ENCODE results near the gene CARMIL3. TPM values are rescaled to one million over a fixed set of nuclear protein-coding genes. Genes with fewer than 3 reads are reported as not detected.

Gene CARMIL3
- total and polyA plus RNA-seq, 2 of the 8 experiments (the other 6 are each of a cell fraction or from before 2014, with no cell fraction given) = 6.0 to 9.0 TPM

DNA sequence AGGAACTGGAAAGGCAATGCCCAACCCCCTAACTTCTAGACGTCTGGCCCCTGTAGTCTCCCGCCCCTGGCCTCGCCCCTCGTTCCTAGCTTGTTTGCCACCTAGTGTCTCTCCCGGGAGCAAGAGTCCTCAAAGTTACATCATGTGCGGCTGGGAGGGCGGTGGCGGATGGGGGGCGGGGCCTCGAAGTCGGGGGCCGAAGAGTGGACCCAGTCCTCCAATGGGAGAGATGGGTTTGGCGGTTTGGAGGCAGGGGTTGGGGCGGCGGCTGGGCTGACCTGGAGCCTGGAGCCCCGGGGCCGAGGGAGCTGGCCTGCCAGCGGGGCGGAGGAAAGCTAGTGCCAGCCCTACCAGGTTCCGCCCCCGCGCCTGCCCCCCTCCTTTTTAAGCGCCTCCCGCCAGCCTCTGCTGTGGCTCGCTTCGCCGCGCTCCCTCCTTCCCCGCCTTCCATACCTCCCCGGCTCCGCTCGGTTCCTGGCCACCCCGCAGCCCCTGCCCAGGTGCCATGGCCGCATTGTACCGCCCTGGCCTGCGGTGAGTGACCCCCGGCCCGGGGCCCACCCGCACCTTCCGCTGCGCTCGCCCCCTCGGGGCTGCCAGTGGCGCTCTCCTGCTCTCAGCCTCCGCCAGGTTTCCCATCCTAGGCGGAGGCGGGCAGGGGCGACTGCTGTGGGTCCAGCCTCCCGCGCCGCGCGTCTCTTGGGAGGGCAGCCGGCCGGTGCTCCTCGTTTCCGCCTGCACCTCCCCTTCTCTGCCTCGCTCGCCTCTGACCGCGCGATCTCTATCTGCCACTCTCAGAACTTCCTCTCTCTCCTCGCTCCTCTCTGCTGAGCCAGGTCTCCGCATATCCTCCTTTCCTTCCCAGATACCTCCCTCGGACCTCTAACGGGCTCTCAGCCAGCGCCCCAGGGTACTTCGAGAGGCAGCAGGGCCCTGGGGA lies 42.4 kb downstream of the CARMIL3 start, which contains the start of gene PCK2 (continued):
- no peak for TF ChIP-seq RAD21 (IDR thresholded peaks at IDR 0.05 in 1 of 2, conservative IDR thresholded peaks at IDR 0.05 in 1 of 2; ENCODE audit: low read depth in 2 of 2, low read length in 2 of 2)
- TF ChIP-seq TAF7 (optimal IDR thresholded peaks at IDR 0.05; ENCODE audit: borderline replicate concordance, low read depth, low read length) = no peak
- TF ChIP-seq YY1 (IDR thresholded peaks at IDR 0.05; ENCODE audit: low read depth, low read length) = peak; percentile 61; the same call in 1 of the 2 replicates
- TF ChIP-seq SP2 (IDR thresholded peaks at IDR 0.05; ENCODE audit: low read length) = no peak
- no peak for TF ChIP-seq NRF1 (IDR thresholded peaks at IDR 0.05; ENCODE audit: low read depth, low read length)
- no peak for TF ChIP-seq USF2 (IDR thresholded peaks at IDR 0.05; ENCODE audit: low read length)
- no peak for TF ChIP-seq HDAC2 (IDR thresholded peaks at IDR 0.05; ENCODE audit: borderline replicate concordance in 1 of 2, low read depth in 2 of 2, low read length in 2 of 2)
- no peak for TF ChIP-seq NANOG (IDR thresholded peaks at IDR 0.05; ENCODE audit: insufficient read depth, low read depth, low read length, poor library complexity, severe bottlenecking)
- peak; percentile 90 for TF ChIP-seq CEBPB (IDR thresholded peaks at IDR 0.05; ENCODE audit: low read depth, low read length)
- TF ChIP-seq, protein P1, sequence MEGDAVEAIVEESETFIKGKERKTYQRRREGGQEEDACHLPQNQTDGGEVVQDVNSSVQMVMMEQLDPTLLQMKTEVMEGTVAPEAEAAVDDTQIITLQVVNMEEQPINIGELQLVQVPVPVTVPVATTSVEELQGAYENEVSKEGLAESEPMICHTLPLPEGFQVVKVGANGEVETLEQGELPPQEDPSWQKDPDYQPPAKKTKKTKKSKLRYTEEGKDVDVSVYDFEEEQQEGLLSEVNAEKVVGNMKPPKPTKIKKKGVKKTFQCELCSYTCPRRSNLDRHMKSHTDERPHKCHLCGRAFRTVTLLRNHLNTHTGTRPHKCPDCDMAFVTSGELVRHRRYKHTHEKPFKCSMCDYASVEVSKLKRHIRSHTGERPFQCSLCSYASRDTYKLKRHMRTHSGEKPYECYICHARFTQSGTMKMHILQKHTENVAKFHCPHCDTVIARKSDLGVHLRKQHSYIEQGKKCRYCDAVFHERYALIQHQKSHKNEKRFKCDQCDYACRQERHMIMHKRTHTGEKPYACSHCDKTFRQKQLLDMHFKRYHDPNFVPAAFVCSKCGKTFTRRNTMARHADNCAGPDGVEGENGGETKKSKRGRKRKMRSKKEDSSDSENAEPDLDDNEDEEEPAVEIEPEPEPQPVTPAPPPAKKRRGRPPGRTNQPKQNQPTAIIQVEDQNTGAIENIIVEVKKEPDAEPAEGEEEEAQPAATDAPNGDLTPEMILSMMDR (IDR thresholded peaks at IDR 0.05; ENCODE audit: control extremely low read depth in 1 of 3, insufficient read depth in 1 of 3, low read depth in 1 of 3, low read length in 3 of 3) = no peak
- TF ChIP-seq CBX8 (IDR thresholded peaks at IDR 0.05; ENCODE audit: borderline replicate concordance, low read depth, low read length) = no peak
- no peak for TF ChIP-seq CHD1 (IDR thresholded peaks at IDR 0.05; ENCODE audit: low read depth, low read length)
- TF ChIP-seq SAP30 (IDR thresholded peaks at IDR 0.05; ENCODE audit: insufficient read depth, insufficient replicate concordance, low read length) = no peak
- no peak for TF ChIP-seq SIRT6 (IDR thresholded peaks at IDR 0.05; ENCODE audit: low read length)
- TF ChIP-seq TCF12 (IDR thresholded peaks at IDR 0.05; ENCODE audit: low read depth, low read length) = no peak
- TF ChIP-seq E2F6 (IDR thresholded peaks at IDR 0.05) = peak; percentile 65; the same call in 1 of the 2 replicates
- no peak for TF ChIP-seq CBX5 (IDR thresholded peaks at IDR 0.05; ENCODE audit: low read depth, low read length)
- TF ChIP-seq SP1 (IDR thresholded peaks at IDR 0.05; ENCODE audit: low read depth, low read length) = no peak

Data from H1 (cell line).